Measurements from ENCODE around the gene TFEB. TPM values are rescaled to one million over a fixed set of nuclear protein-coding genes. Genes with fewer than 3 reads are reported as not detected.

TFEB gene
- total and polyA plus RNA-seq, 10 donors = 55.9 to 150 (median 76.9) TPM

GRCh38 chr6:41697861-41698781, 37.3 kb downstream of the TFEB start:
- peak in 1 of 3 donors; percentile 32 for TF ChIP-seq POLR2AphosphoS5 (IDR thresholded peaks at IDR 0.05)
- TF ChIP-seq CTCF (IDR thresholded peaks at IDR 0.05 in 8 of 11, conservative IDR thresholded peaks at IDR 0.05 in 3 of 11) = no peak
- TF ChIP-seq POLR2A (IDR thresholded peaks at IDR 0.05) = no peak
- no peak for DNase-seq
- WGBS, 5 donors = 65 to 90% (median 73%) methylated on average over 15 of the region's 15 CpGs
- Histone ChIP-seq H3K4me3 (no peak overlapping the region), H3K4me1 (peaks cover 14 to 94% (median 62%) of the 10 kb centered on the region in 6 donors), H3K36me3 (peaks cover 0 to 63% (median 10%) of the 10 kb centered on the region in 6 donors), H3K9me3 (no peaks in the 10 kb centered on the region), H3K27ac (peak overlapping the region in 7 of 8 donors; percentile 29 to 75 (median 53)), H3K27me3 (replicated peaks in 1 of 7) (no peaks in the 10 kb centered on the region)
- intact Hi-C loops (cut with DNase I; ENCODE audit: low total_unique reads) = no loop called here

- WGBS, 5 donors = 88 to 94% (median 91%) methylated on average over 6 of the region's 6 CpGs
Observed at GRCh38 chr6:41696788-41697187, 38.6 kb downstream of the TFEB start.

GRCh38 chr6:41695825-41696224, 39.6 kb downstream of the TFEB start:
- H3K27ac ChIP-seq = peak overlapping the region in 1 of 8 donors; percentile 61
- peaks cover 14 to 77% (median 40%) of the 10 kb centered on the region in 6 donors for H3K4me1 ChIP-seq
- H3K27me3 ChIP-seq (replicated peaks in 1 of 7) = no peaks in the 10 kb centered on the region
- intact Hi-C loops (cut with DNase I; ENCODE audit: low total_unique reads) = no loop called here
- DNase-seq = no peak
- H3K36me3 ChIP-seq = peaks cover 0 to 55% (median 10%) of the 10 kb centered on the region in 6 donors
- 89 to 96% (median 94%) methylated on average over 3 to 6 of the region's 6 CpGs for WGBS, 5 donors
- H3K9me3 ChIP-seq = no peaks in the 10 kb centered on the region
- TF ChIP-seq POLR2AphosphoS5 (IDR thresholded peaks at IDR 0.05) (peak in 2 of 3 donors; percentile 16 to 63), POLR2A (IDR thresholded peaks at IDR 0.05) (no peak)
- H3K4me3 ChIP-seq = no peak overlapping the region

More at GRCh38 chr6:41696788-41697187, 38.6 kb downstream of the TFEB start:
- intact Hi-C loops (cut with DNase I; ENCODE audit: low total_unique reads) = no loop called here
- Histone ChIP-seq H3K27ac (no peak overlapping the region), H3K9me3 (no peaks in the 10 kb centered on the region), H3K4me3 (no peak overlapping the region), H3K4me1 (peaks cover 14 to 84% (median 49%) of the 10 kb centered on the region in 6 donors), H3K27me3 (replicated peaks in 1 of 7) (no peaks in the 10 kb centered on the region), H3K36me3 (peaks cover 0 to 50% (median 5%) of the 10 kb centered on the region in 6 donors)
- TF ChIP-seq POLR2AphosphoS5 (IDR thresholded peaks at IDR 0.05) (no peak), CTCF (IDR thresholded peaks at IDR 0.05 in 8 of 11, conservative IDR thresholded peaks at IDR 0.05 in 3 of 11) (no peak), POLR2A (IDR thresholded peaks at IDR 0.05) (no peak)
- DNase-seq = no peak

- intact Hi-C loops (cut with DNase I; ENCODE audit: low total_unique reads) = no loop called here
- no peak for TF ChIP-seq POLR2A (IDR thresholded peaks at IDR 0.05)
- TF ChIP-seq POLR2AphosphoS5 (IDR thresholded peaks at IDR 0.05) = no peak
- no peak for TF ChIP-seq CTCF (IDR thresholded peaks at IDR 0.05 in 8 of 11, conservative IDR thresholded peaks at IDR 0.05 in 3 of 11)
- DNase-seq = no peak
- Histone ChIP-seq H3K27me3 (replicated peaks in 1 of 7) (no peaks in the 10 kb centered on the region), H3K4me3 (no peak overlapping the region), H3K27ac (peak overlapping the region in 2 of 8 donors; percentile 2 to 61), H3K36me3 (peaks cover 0 to 61% (median 18%) of the 10 kb centered on the region in 6 donors), H3K4me1 (peaks cover 11 to 70% (median 35%) of the 10 kb centered on the region in 6 donors), H3K9me3 (no peaks in the 10 kb centered on the region)
- WGBS, 5 donors = 71 to 89% (median 81%) methylated on average over 5 to 6 of the region's 6 CpGs
Observed at GRCh38 chr6:41694815-41695526, 40.4 kb downstream of the TFEB start.

Data from spleen (tissue), 11 donors.